DOHH2 (cell line): ENCODE measurements around the gene GORASP1.

Experiments used
- H3F3A ChIP-seq: fragments of 200-600 bp; sonication (generic), shearing (Covaris generic); 2 replicates; pipeline ENCODE4 v1.6.0; 2016; ENCODE audit warnings: antibody characterized with exemption, mild to moderate bottlenecking; ENCODE audit not compliant: control insufficient read depth, insufficient read depth
- H3K27ac ChIP-seq: fragments of 200-600 bp; sonication (generic); 2 replicates; pipeline ENCODE4 v1.5.1; 2014; ENCODE audit warnings: low read depth, mild to moderate bottlenecking, low read length, moderate library complexity
- H3K27me3 ChIP-seq: fragments of 200-600 bp; sonication (generic); 2 replicates; pipeline ENCODE4 v1.6.1; 2014; ENCODE audit warnings: mild to moderate bottlenecking, low read length, mixed read lengths; ENCODE audit not compliant: control insufficient read depth
- H3K36me3 ChIP-seq: fragments of 200-600 bp; sonication (generic); 2 replicates; pipeline ENCODE4 v1.6.1; 2014; ENCODE audit warnings: mild to moderate bottlenecking, low read length, moderate library complexity, mixed read lengths; ENCODE audit not compliant: control insufficient read depth
- H3K4me1 ChIP-seq: fragments of 200-600 bp; sonication (generic); 2 replicates; pipeline ENCODE4 v1.6.1; 2014; ENCODE audit warnings: mild to moderate bottlenecking, low read length, mixed read lengths; ENCODE audit not compliant: control insufficient read depth
- H3K4me2 ChIP-seq: fragments of 200-600 bp; sonication (generic); 2 replicates; pipeline ENCODE4 v1.6.0; 2014; ENCODE audit warnings: mild to moderate bottlenecking, low read length, moderate library complexity
- H3K4me3 ChIP-seq: fragments of 200-600 bp; sonication (generic); 2 replicates; pipeline ENCODE4 v1.5.1; 2014; ENCODE audit warnings: mild to moderate bottlenecking, low read length, mixed read lengths
- H3K79me2 ChIP-seq: fragments of 200-600 bp; sonication (generic); 2 replicates; pipeline ENCODE4 v1.6.1; 2014; ENCODE audit warnings: mild to moderate bottlenecking, low read length, mixed read lengths; ENCODE audit not compliant: control insufficient read depth
- H3K9me2 ChIP-seq: fragments of 200-600 bp; sonication (generic); replicated peaks from 2 replicates; pipeline ENCODE4 v1.6.1; 2014; ENCODE audit warnings: mild to moderate bottlenecking, low read length, mixed read lengths; ENCODE audit not compliant: control insufficient read depth
- H3K9me3 ChIP-seq: fragments of 200-600 bp; sonication (generic); 2 replicates; pipeline ENCODE4 v1.6.1; 2014; ENCODE audit warnings: antibody characterized with exemption, low read length, mixed read lengths; ENCODE audit not compliant: control insufficient read depth, insufficient read depth
- H4K20me1 ChIP-seq: fragments of 200-600 bp; sonication (generic); 2 replicates; pipeline ENCODE4 v1.6.0; 2014; ENCODE audit warnings: low read depth, mild to moderate bottlenecking, antibody characterized with exemption, low read length, moderate library complexity; ENCODE audit not compliant: control insufficient read depth, insufficient read depth
- EZH2phosphoT487 ChIP-seq: fragments of 200-600 bp; sonication (generic); IDR thresholded peaks from 2 replicates; pipeline ENCODE4 v1.6.1; 2017; ENCODE audit warnings: borderline replicate concordance, mild to moderate bottlenecking, antibody characterized with exemption, low read length, moderate library complexity, mixed read lengths
- TF ChIP-seq, protein P1 (sequence below): fragments of 200-600 bp; sonication (generic); IDR thresholded peaks from one replicate; pipeline ENCODE4 v1.5.1; 2014; ENCODE audit warnings: antibody characterized with exemption, mild to moderate bottlenecking, low read depth, low read length; ENCODE audit not compliant: poor library complexity, severe bottlenecking

The GORASP1 gene

DNA sequence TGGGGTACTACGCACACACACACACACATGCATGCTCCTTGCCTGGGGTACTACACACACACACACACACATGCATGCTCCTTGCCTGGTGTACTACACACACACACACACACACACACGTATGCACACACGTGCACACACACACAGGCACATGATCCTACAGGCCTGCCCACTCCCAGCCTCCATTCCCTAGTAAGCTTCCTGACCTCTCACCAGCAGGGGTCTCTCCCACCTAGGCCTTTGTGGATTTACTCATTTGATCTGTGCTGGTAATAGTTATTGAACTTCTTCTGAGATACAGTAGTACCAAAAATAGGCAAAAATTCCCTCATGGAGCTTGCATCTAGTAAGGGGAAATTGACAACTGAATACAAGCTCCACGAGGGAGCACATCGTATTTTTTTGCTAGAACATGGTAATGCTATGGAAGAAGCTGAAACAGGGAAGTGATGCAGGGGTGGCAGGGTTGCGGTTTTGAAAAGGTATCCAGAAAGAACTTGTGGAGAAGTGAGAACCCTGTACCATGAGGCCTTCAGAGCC is 19.2 kb upstream of the GORASP1 start:
- Histone ChIP-seq H3K27ac (no peak overlapping the region; the same call in 1 of the 2 replicates), H3K79me2 (no peaks in the 10 kb centered on the region), H3K9me2 (no peaks in the 10 kb centered on the region), H3K9me3 (no peaks in the 10 kb centered on the region), H3K4me2 (peak overlapping the region; percentile 73), H3K4me3 (peak overlapping the region; percentile 46), H3K27me3 (no peaks in the 10 kb centered on the region), H3K4me1 (peaks cover 70% of the 10 kb centered on the region), H4K20me1 (no peaks in the 10 kb centered on the region), H3F3A (no peaks in the 10 kb centered on the region; the same call in 1 of the 2 replicates), H3K36me3 (no peaks in the 10 kb centered on the region)
- TF ChIP-seq EZH2phosphoT487, result no peak
- TF ChIP-seq, protein P1, sequence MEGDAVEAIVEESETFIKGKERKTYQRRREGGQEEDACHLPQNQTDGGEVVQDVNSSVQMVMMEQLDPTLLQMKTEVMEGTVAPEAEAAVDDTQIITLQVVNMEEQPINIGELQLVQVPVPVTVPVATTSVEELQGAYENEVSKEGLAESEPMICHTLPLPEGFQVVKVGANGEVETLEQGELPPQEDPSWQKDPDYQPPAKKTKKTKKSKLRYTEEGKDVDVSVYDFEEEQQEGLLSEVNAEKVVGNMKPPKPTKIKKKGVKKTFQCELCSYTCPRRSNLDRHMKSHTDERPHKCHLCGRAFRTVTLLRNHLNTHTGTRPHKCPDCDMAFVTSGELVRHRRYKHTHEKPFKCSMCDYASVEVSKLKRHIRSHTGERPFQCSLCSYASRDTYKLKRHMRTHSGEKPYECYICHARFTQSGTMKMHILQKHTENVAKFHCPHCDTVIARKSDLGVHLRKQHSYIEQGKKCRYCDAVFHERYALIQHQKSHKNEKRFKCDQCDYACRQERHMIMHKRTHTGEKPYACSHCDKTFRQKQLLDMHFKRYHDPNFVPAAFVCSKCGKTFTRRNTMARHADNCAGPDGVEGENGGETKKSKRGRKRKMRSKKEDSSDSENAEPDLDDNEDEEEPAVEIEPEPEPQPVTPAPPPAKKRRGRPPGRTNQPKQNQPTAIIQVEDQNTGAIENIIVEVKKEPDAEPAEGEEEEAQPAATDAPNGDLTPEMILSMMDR, result peak; percentile 70

- H3K36me3 ChIP-seq, result no peaks in the 10 kb centered on the region
- H3K27me3 ChIP-seq, result no peaks in the 10 kb centered on the region
- H3K4me2 ChIP-seq, result no peak overlapping the region
- no peak overlapping the region for H3K27ac ChIP-seq
- H3K4me1 ChIP-seq, result peaks cover 76% of the 10 kb centered on the region
- no peaks in the 10 kb centered on the region; the same call in 1 of the 2 replicates for H3F3A ChIP-seq
- no peaks in the 10 kb centered on the region for H3K9me2 ChIP-seq
- TF ChIP-seq EZH2phosphoT487, result no peak
- TF ChIP-seq, protein P1, result no peak
- H3K9me3 ChIP-seq, result no peaks in the 10 kb centered on the region
- H4K20me1 ChIP-seq, result no peaks in the 10 kb centered on the region
- H3K4me3 ChIP-seq, result no peak overlapping the region
- no peaks in the 10 kb centered on the region for H3K79me2 ChIP-seq
Measured at GRCh38 chr3:39125841-39126500, 18.5 kb upstream of the GORASP1 start.

DNA sequence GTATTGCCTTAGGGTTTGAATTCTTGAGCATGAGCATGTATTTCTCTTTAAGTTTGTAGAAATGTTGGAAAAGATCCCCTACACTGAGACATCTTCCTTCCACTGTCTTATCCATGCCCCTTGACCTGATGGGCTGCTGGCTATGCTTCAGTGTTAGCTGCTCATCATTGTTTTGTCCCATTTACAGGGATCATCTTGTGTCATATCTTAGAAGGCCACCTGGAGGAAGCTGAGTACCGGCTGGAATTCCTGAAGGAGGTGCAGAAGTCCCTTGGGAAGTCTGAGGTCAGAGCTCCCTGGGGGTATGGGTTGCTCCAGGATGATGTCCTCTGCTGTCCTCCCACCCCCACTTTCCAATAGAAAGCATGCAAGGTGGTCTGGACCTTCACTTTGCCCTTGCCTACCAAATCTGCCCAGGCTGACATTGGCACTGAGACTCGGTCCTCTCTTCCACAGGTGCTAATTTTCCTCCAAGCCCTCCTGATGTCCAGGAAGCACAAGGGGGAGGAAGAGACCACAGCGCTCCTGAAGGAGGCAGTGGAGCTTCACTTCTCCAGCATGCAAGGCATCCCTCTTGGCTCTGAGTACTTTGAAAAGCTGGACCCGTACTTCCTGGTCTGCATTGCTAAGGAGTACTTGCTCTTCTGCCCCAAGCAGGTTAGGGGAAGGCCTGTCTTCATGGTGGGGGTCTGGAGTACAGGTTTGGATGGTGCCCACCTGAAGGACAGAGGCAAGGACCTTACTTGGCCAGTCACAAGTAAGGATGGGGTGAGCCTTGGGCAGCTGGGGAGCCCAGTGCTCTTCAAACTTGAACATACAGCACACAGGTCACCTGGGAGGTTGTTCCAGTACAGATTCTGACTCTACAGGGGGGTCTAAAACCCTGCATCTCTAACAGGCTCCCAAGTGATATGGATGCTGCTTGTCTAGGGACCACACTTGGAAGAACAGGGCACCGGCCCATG is 17.7 kb upstream of the GORASP1 start:
- H3K79me2 ChIP-seq, result no peaks in the 10 kb centered on the region
- H3K4me1 ChIP-seq, result peaks cover 78% of the 10 kb centered on the region
- H3K4me2 ChIP-seq, result no peak overlapping the region

More for the DNA sequence above, 17.7 kb upstream of the GORASP1 start:
- H3K27me3 ChIP-seq, result no peaks in the 10 kb centered on the region
- H3K9me2 ChIP-seq, result no peaks in the 10 kb centered on the region
- H3K27ac ChIP-seq, result no peak overlapping the region
- no peaks in the 10 kb centered on the region for H4K20me1 ChIP-seq
- TF ChIP-seq EZH2phosphoT487, result no peak
- TF ChIP-seq, protein P1, result no peak
- no peak overlapping the region for H3K4me3 ChIP-seq
- no peaks in the 10 kb centered on the region for H3K36me3 ChIP-seq
- no peaks in the 10 kb centered on the region for H3K9me3 ChIP-seq
- no peaks in the 10 kb centered on the region; the same call in 1 of the 2 replicates for H3F3A ChIP-seq
